Ectodermal cell (in vitro differentiated cells): ENCODE data around the gene PGAP3.

Experiments used
- H3K27ac ChIP-seq: 2 replicates; pipeline ENCODE4 v1.7.0; 2013; ENCODE audit warnings: mild to moderate bottlenecking, low read depth, low read length; ENCODE audit not compliant: insufficient read depth, poor library complexity, severe bottlenecking
- H3K27me3 ChIP-seq: 2 replicates; pipeline ENCODE4 v1.7.0; 2013; ENCODE audit warnings: mild to moderate bottlenecking, low read length; ENCODE audit not compliant: insufficient read depth, control insufficient read depth, poor library complexity, severe bottlenecking
- H3K36me3 ChIP-seq: one replicate; pipeline ENCODE4 v1.7.0; 2013; ENCODE audit warnings: low read length; ENCODE audit not compliant: control insufficient read depth, insufficient read depth
- H3K4me1 ChIP-seq: one replicate; pipeline ENCODE4 v1.7.0; 2013; ENCODE audit warnings: low read length; ENCODE audit not compliant: control insufficient read depth, insufficient read depth
- H3K4me3 ChIP-seq: 2 replicates; pipeline ENCODE4 v1.7.0; 2013; ENCODE audit warnings: low read depth, low read length, control low read depth; ENCODE audit not compliant: insufficient read depth
- H3K9me3 ChIP-seq: 2 replicates; pipeline ENCODE4 v1.7.0; 2013; ENCODE audit warnings: mild to moderate bottlenecking, low read length, moderate library complexity; ENCODE audit not compliant: control insufficient read depth
- WGBS, 2 experiments: methylation state at CpG; one replicate each; pipeline ENCODE4 v1.1.7; 2013; ENCODE audit warnings: missing lambda C conversion rate in 2 of 2; 5-methylcytosine and 5-hydroxymethylcytosine counted together

Gene PGAP3

GRCh38 chr17:39677542-39678339, 10.1 kb downstream of the PGAP3 start:
- Histone ChIP-seq H3K36me3 (no peaks in the 10 kb centered on the region), H3K27ac (no peak overlapping the region), H3K4me1 (no peaks in the 10 kb centered on the region), H3K4me3 (no peak overlapping the region), H3K27me3 (no peaks in the 10 kb centered on the region), H3K9me3 (no peaks in the 10 kb centered on the region)
- 90 to 91% methylated on average over 13 of the region's 13 CpGs for WGBS, 2 experiments

- Histone ChIP-seq H3K27me3 (no peaks in the 10 kb centered on the region), H3K36me3 (no peaks in the 10 kb centered on the region), H3K27ac (no peak overlapping the region), H3K4me1 (no peaks in the 10 kb centered on the region), H3K9me3 (no peaks in the 10 kb centered on the region), H3K4me3 (no peak overlapping the region)
- 91 to 92% methylated on average over 6 to 7 of the region's 8 CpGs for WGBS, 2 experiments
Observed at GRCh38 chr17:39677072-39677471, 10.8 kb downstream of the PGAP3 start.

- 88 to 92% methylated on average over 7 of the region's 7 CpGs for WGBS, 2 experiments
- Histone ChIP-seq H3K36me3 (no peaks in the 10 kb centered on the region), H3K4me1 (no peaks in the 10 kb centered on the region), H3K27ac (no peak overlapping the region), H3K9me3 (no peaks in the 10 kb centered on the region), H3K4me3 (no peak overlapping the region), H3K27me3 (peaks cover 2% of the 10 kb centered on the region)
Observed at GRCh38 chr17:39676198-39676819, 11.5 kb downstream of the PGAP3 start.

GRCh38 chr17:39675390-39676082, 12.3 kb downstream of the PGAP3 start:
- 87 to 90% methylated on average over 10 of the region's 10 CpGs for WGBS, 2 experiments
- Histone ChIP-seq H3K4me3 (no peak overlapping the region), H3K4me1 (no peaks in the 10 kb centered on the region), H3K36me3 (no peaks in the 10 kb centered on the region), H3K9me3 (no peaks in the 10 kb centered on the region), H3K27me3 (peaks cover 7% of the 10 kb centered on the region), H3K27ac (no peak overlapping the region)

GRCh38 chr17:39674702-39675389, 13.0 kb downstream of the PGAP3 start:
- H3K36me3 ChIP-seq = no peaks in the 10 kb centered on the region
- peaks cover 14% of the 10 kb centered on the region for H3K27me3 ChIP-seq
- WGBS, 2 experiments = 63% methylated on average over 10 of the region's 11 CpGs
- H3K4me1 ChIP-seq = no peaks in the 10 kb centered on the region
- H3K4me3 ChIP-seq = no peak overlapping the region
- H3K9me3 ChIP-seq = no peaks in the 10 kb centered on the region
- H3K27ac ChIP-seq = no peak overlapping the region

GRCh38 chr17:39674179-39674578, 13.7 kb downstream of the PGAP3 start:
- no peak overlapping the region for H3K27ac ChIP-seq

GRCh38 chr17:39673335-39674081, 14.3 kb downstream of the PGAP3 start:
- no peak overlapping the region for H3K27ac ChIP-seq
- 83 to 84% methylated on average over 13 of the region's 13 CpGs for WGBS, 2 experiments

More at GRCh38 chr17:39674179-39674578, 13.7 kb downstream of the PGAP3 start:
- H3K4me3 ChIP-seq = no peak overlapping the region
- H3K27me3 ChIP-seq = peaks cover 20% of the 10 kb centered on the region
- WGBS, 2 experiments = 89 to 93% methylated on average over 5 of the region's 5 CpGs
- H3K9me3 ChIP-seq = no peaks in the 10 kb centered on the region
- H3K4me1 ChIP-seq = no peaks in the 10 kb centered on the region
- H3K36me3 ChIP-seq = no peaks in the 10 kb centered on the region

GRCh38 chr17:39672522-39673334, 15.1 kb downstream of the PGAP3 start:
- Histone ChIP-seq H3K27me3 (peaks cover 35% of the 10 kb centered on the region), H3K36me3 (no peaks in the 10 kb centered on the region), H3K4me1 (no peaks in the 10 kb centered on the region), H3K4me3 (no peak overlapping the region), H3K27ac (no peak overlapping the region), H3K9me3 (no peaks in the 10 kb centered on the region)
- WGBS, 2 experiments = 92 to 93% methylated on average over 15 of the region's 15 CpGs

More at GRCh38 chr17:39673335-39674081, 14.3 kb downstream of the PGAP3 start:
- peaks cover 27% of the 10 kb centered on the region for H3K27me3 ChIP-seq
- no peak overlapping the region for H3K4me3 ChIP-seq
- H3K9me3 ChIP-seq = no peaks in the 10 kb centered on the region
- H3K4me1 ChIP-seq = no peaks in the 10 kb centered on the region
- H3K36me3 ChIP-seq = no peaks in the 10 kb centered on the region
